UCSD-AML1 (cell line): ENCODE measurements around the gene MBOAT7.
A peak's percentile ranks its signal among the peaks of the same experiment; 100 is the strongest.
"Not testable (repeated sequence)": the region's sequence is repeated elsewhere in the genome, so short reads cannot be mapped to it uniquely, and the experiment has no call there.

Experiments used
- DNase-seq: peaks from one replicate; lab custom pipeline; 2025; ENCODE audit not compliant: unreplicated experiment; lab: John Stamatoyannopoulos, UW

The MBOAT7 gene

GRCh38 chr19:54189145-54189734, at the start of gene MBOAT7:
Gene MBOAT7 (minus strand): TSS chr19:54189580. CDS start chr19:54188508, 1,072 bp downstream.
- no peak for DNase-seq

GRCh38 chr19:54233941-54234340, 44.6 kb upstream of the MBOAT7 start:
- no peak for DNase-seq

GRCh38 chr19:54231077-54231931, 41.9 kb upstream of the MBOAT7 start:
- peak; percentile 83 for DNase-seq

- no peak for DNase-seq
Observed at GRCh38 chr19:54230031-54230430, 40.7 kb upstream of the MBOAT7 start.

GRCh38 chr19:54229146-54229545, 39.8 kb upstream of the MBOAT7 start:
- no peak for DNase-seq

- not testable (repeated sequence) for DNase-seq
Observed at GRCh38 chr19:54224619-54225018, 35.2 kb upstream of the MBOAT7 start.

GRCh38 chr19:54223937-54224281, 34.5 kb upstream of the MBOAT7 start:
- not testable (repeated sequence) for DNase-seq

- not testable (repeated sequence) for DNase-seq
Observed at GRCh38 chr19:54223277-54223936, 34.0 kb upstream of the MBOAT7 start.

GRCh38 chr19:54222474-54223276, 33.3 kb upstream of the MBOAT7 start, which contains the start of gene LILRB3:
Gene LILRB3 (minus strand): TSS chr19:54223007. CDS start chr19:54222976, 31 bp downstream.
- not testable (repeated sequence) for DNase-seq

- DNase-seq: not testable (repeated sequence)
Observed at GRCh38 chr19:54221947-54222346, 32.6 kb upstream of the MBOAT7 start.

GRCh38 chr19:54219702-54220101, 30.3 kb upstream of the MBOAT7 start:
- DNase-seq: not testable (repeated sequence)

- no peak for DNase-seq
Observed at GRCh38 chr19:54218960-54219661, 29.7 kb upstream of the MBOAT7 start.

GRCh38 chr19:54218259-54218658, 28.9 kb upstream of the MBOAT7 start:
- no peak for DNase-seq

- not testable (repeated sequence) for DNase-seq
Observed at GRCh38 chr19:54217517-54218247, 28.3 kb upstream of the MBOAT7 start.

GRCh38 chr19:54216869-54217268, 27.5 kb upstream of the MBOAT7 start:
- DNase-seq: no peak

- DNase-seq: not testable (repeated sequence)
Observed at GRCh38 chr19:54214734-54215133, 25.4 kb upstream of the MBOAT7 start.

GRCh38 chr19:54214217-54214616, 24.8 kb upstream of the MBOAT7 start:
- not testable (repeated sequence) for DNase-seq

- DNase-seq: no peak
Observed at GRCh38 chr19:54211235-54211634, 21.9 kb upstream of the MBOAT7 start.

GRCh38 chr19:54209811-54210494, 20.6 kb upstream of the MBOAT7 start:
- DNase-seq: peak; percentile 68
